Fibroblast of pulmonary artery (primary cell): Measurements from ENCODE around the gene TTLL5.

Source experiments
- DNase-seq: peaks from one replicate; pipeline ENCODE4 v3.0.0-alpha.2; 2010; ENCODE audit warnings: low read depth
- H3K4me3 ChIP-seq: replicated peaks from 2 replicates; pipeline ENCODE4 v1.5.1; 2011; ENCODE audit warnings: low read depth, mild to moderate bottlenecking, control low read depth, low read length, moderate library complexity
- TF ChIP-seq, protein P1 (sequence below): IDR thresholded peaks from 2 replicates; pipeline ENCODE4 v1.5.1; 2011; ENCODE audit warnings: mild to moderate bottlenecking, control low read depth, low read length, inconsistent platforms; ENCODE audit errors: missing control alignments

TTLL5 gene

DNA sequence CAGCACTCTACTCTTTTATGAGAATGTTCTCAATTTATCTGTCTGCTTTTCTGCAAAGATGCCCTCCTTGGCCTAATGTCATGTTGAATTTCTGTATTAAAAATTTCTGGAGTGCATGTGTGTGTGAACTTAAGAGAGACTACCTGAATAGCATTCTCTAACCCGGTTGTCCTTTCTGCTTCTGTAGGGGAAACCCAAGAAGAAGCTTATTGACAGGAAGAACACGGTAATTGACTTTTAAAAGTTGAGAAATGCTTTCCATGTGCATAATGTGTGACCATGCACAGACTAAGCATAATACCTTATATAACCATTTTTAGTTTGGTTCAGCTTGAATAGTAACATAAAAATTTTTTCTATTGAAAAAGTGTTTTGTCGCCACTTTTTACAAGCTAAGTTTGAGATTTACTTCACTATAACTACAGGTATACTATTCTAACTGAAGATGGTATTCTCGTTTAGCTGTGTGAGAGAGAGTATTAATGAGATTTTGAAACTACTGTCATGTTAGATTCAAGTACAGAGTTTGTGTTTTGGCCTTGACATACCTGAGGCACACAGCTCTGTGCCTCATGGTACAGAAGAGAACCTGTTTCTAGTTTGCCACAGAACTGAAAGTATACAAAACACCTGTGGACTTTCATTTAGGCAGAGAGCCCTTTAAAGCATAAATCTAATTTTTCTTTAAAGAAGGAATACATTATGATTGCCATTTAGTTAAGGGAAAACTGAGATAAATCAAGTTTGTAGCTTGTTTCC, 96.8 kb downstream of the TTLL5 start:
- DNase-seq: no peak
- TF ChIP-seq, protein P1, sequence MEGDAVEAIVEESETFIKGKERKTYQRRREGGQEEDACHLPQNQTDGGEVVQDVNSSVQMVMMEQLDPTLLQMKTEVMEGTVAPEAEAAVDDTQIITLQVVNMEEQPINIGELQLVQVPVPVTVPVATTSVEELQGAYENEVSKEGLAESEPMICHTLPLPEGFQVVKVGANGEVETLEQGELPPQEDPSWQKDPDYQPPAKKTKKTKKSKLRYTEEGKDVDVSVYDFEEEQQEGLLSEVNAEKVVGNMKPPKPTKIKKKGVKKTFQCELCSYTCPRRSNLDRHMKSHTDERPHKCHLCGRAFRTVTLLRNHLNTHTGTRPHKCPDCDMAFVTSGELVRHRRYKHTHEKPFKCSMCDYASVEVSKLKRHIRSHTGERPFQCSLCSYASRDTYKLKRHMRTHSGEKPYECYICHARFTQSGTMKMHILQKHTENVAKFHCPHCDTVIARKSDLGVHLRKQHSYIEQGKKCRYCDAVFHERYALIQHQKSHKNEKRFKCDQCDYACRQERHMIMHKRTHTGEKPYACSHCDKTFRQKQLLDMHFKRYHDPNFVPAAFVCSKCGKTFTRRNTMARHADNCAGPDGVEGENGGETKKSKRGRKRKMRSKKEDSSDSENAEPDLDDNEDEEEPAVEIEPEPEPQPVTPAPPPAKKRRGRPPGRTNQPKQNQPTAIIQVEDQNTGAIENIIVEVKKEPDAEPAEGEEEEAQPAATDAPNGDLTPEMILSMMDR: no peak

GRCh38 chr14:75764020-75764419, 103.0 kb downstream of the TTLL5 start:
- no peak overlapping the region for H3K4me3 ChIP-seq
- TF ChIP-seq, protein P1: no peak
- DNase-seq: no peak

More for the DNA sequence above, 96.8 kb downstream of the TTLL5 start:
- H3K4me3 ChIP-seq: no peak overlapping the region

- DNase-seq: no peak
- TF ChIP-seq, protein P1: no peak
- H3K4me3 ChIP-seq: no peak overlapping the region
Measured at GRCh38 chr14:75769047-75769685, 108.1 kb downstream of the TTLL5 start.

DNA sequence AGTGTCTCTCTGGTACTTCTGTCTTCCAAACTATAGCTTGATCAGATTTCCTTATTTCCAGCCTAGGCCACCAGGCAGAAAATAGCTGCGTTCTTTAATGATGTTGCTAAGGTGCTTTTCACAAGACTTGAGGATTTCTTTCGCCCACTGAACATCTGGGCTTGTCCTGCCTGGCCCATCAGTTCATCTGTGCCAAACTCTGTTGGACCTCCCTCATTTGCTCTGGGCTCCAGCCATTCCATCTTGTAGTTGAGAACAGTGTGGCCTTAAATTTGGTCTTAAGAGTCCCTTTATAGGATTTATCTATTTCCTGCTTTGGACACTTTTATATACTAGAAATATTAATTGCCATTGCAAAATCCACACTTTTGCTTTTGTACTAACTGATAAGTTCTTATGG, 109.6 kb downstream of the TTLL5 start:
- no peak overlapping the region for H3K4me3 ChIP-seq
- TF ChIP-seq, protein P1: no peak
- DNase-seq: no peak

DNA sequence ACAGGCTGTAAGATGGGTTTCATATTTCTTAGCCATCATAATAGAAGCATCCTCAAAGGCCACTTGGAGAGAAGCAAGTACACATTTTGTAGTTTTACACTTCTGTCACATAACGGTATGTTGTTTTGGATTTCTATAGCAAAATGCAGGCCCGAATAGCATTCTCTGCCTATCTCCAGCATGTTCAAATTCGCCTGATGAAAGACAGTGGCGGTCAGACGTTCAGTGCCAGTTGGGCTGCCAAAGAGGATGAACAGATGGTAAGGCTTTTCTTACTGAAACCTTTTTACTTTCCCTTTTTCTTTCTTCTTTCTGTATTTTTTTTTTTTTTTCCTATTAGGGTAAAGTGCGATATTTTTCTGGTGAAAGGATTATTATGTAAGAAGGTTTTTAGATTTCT, 110.5 kb downstream of the TTLL5 start:
- no peak overlapping the region for H3K4me3 ChIP-seq
- TF ChIP-seq, protein P1: no peak
- no peak for DNase-seq

DNA sequence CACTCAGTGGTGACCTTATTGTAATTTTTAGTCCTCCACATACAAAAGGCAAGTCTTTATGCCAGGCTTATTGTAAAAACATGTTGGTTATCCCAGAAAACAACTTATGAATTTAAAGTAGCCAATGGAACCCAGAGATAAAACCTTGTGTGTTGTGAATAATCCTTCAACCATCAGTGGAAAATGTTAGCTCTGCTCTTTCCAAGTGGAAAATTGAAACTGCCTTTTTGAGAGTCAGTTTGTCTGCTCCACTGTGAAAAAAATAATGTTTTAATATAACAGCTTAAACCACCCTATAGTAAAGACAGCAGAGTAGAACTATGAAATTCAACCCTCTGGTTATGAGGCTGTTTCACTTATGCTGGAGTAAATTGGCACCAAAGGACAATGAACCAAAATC, 112.0 kb downstream of the TTLL5 start:
- TF ChIP-seq, protein P1: no peak
- DNase-seq: no peak
- H3K4me3 ChIP-seq: no peak overlapping the region
